HepG2 (cell line): ENCODE measurements around the gene LSM14B. TPM values are rescaled to one million over a fixed set of nuclear protein-coding genes. Genes with fewer than 3 reads are reported as not detected.

ENCODE experiments used
- ATAD3A ChIP-seq: sonication (generic); formaldehyde crosslinking; IDR thresholded peaks from 2 replicates; pipeline ENCODE4 v1.4.0; 2020; ENCODE audit warnings: missing genetic modification reagents
- HOXA5 ChIP-seq: sonication (generic); formaldehyde crosslinking; IDR thresholded peaks from 2 replicates; pipeline ENCODE4 v1.4.0; 2020; ENCODE audit warnings: missing genetic modification reagents
- KLF6 ChIP-seq: IDR thresholded peaks from 2 replicates; pipeline ENCODE4 v1.8.0; 2016; ENCODE audit warnings: missing biosample characterization, missing genetic modification reagents
- PRDM4 ChIP-seq: sonication (generic); formaldehyde crosslinking; IDR thresholded peaks from 2 replicates; pipeline ENCODE4 v1.9.0; 2021; ENCODE audit warnings: missing genetic modification reagents, borderline replicate concordance
- SMAD1 ChIP-seq: sonication (generic); formaldehyde crosslinking; IDR thresholded peaks from 2 replicates; pipeline ENCODE4 v1.4.0; 2020; ENCODE audit warnings: missing genetic modification reagents, low read depth, mild to moderate bottlenecking, borderline replicate concordance
- TCF12 ChIP-seq, 2 experiments: fragments of 450-650 bp in 1 of 2; sonication (generic) in 1 of 2; formaldehyde crosslinking in 1 of 2; IDR thresholded peaks; 2 replicates each; pipeline versions ENCODE4 v1.6.1 to v1.8.0; 2017 to 2022; ENCODE audit warnings: antibody characterized with exemption in 1 of 2, mild to moderate bottlenecking in 1 of 2, missing genetic modification reagents in 1 of 2, moderate library complexity in 1 of 2
- TSC22D2 ChIP-seq: sonication (generic); formaldehyde crosslinking; IDR thresholded peaks from 2 replicates; pipeline ENCODE4 v1.5.1; 2020; ENCODE audit warnings: missing genetic modification reagents, mild to moderate bottlenecking, borderline replicate concordance
- ZMYM3 ChIP-seq: sonication (generic); formaldehyde crosslinking; IDR thresholded peaks from 2 replicates; pipeline ENCODE4 v1.5.1; 2020; ENCODE audit warnings: mild to moderate bottlenecking, missing genetic modification reagents
- ZNF160 ChIP-seq: sonication (generic); formaldehyde crosslinking; IDR thresholded peaks from 2 replicates; pipeline ENCODE4 v1.8.0; 2022; ENCODE audit warnings: mild to moderate bottlenecking, inconsistent platforms, missing genetic modification reagents
- ZNF20 ChIP-seq: sonication (generic); formaldehyde crosslinking; IDR thresholded peaks from 2 replicates; pipeline ENCODE4 v1.4.0; 2020; ENCODE audit warnings: mild to moderate bottlenecking, moderate library complexity, missing genetic modification reagents
- ZNF367 ChIP-seq: sonication (generic); formaldehyde crosslinking; IDR thresholded peaks from 2 replicates; pipeline ENCODE4 v1.4.0; 2020; ENCODE audit warnings: missing genetic modification reagents, borderline replicate concordance
- ZNF382 ChIP-seq: sonication (generic); formaldehyde crosslinking; IDR thresholded peaks from 2 replicates; pipeline ENCODE4 v1.5.0; 2020; ENCODE audit warnings: missing genetic modification reagents, mild to moderate bottlenecking, borderline replicate concordance
- ZNF501 ChIP-seq: sonication (generic); formaldehyde crosslinking; IDR thresholded peaks from 2 replicates; pipeline ENCODE4 v1.5.1; 2020; ENCODE audit warnings: mild to moderate bottlenecking, moderate library complexity, missing genetic modification reagents
- ZNF775 ChIP-seq: sonication (generic); formaldehyde crosslinking; IDR thresholded peaks from 2 replicates; pipeline ENCODE4 v1.4.0; 2020; ENCODE audit warnings: missing genetic modification reagents, mild to moderate bottlenecking, moderate library complexity, borderline replicate concordance
- polyA plus RNA-seq, 8 experiments: library from polyadenylated mRNA; depleted of rRNA in 3 of 8; stranded (reverse) in 7 of 8; unstranded in 1 of 8; fragments of >200 nt; fragmentation: Illumina TruSeq in 4 of 8; extraction: Trizol in 4 of 8; gene quantifications; 2 replicates each; pipeline versions ENCODE4 v1.2.1 to v1.2.3, GENCODE V29; 2011 to 2016; ENCODE audit warnings: low read depth in 4 of 8, missing spikeins in 1 of 8, mixed read lengths in 1 of 8; ENCODE audit not compliant: insufficient read depth in 1 of 8
- total RNA-seq, 5 experiments: library from RNA; depleted of rRNA; stranded (reverse); fragments of >200 nt; fragmentation: Illumina TruSeq; extraction: Trizol; gene quantifications; 2 replicates each; pipeline ENCODE4 v1.2.3, GENCODE V29; 2016; ENCODE audit warnings: low read depth in 1 of 5
- TF ChIP-seq, protein P1 (sequence below), 2 experiments: IDR thresholded peaks; 2 replicates each; pipeline ENCODE4 v1.6.1; 2011 to 2012; ENCODE audit warnings: low read length in 2 of 2, borderline replicate concordance in 1 of 2, low read depth in 1 of 2, mild to moderate bottlenecking in 1 of 2, moderate library complexity in 1 of 2
- TF ChIP-seq, protein P2 (sequence below): conservative IDR thresholded peaks from 2 replicates; pipeline ENCODE4 v1.6.1; 2018; ENCODE audit warnings: missing genetic modification reagents
- TF ChIP-seq, protein P3 (sequence below): sonication (generic); formaldehyde crosslinking; IDR thresholded peaks from 2 replicates; pipeline ENCODE4 v1.4.0; 2020; ENCODE audit warnings: missing genetic modification reagents

LSM14B gene
- total and polyA plus RNA-seq, 2 of the 13 experiments (the other 11 are each of a cell fraction or from before 2014, with no cell fraction given) = 43.3 to 79.2 TPM

- TF ChIP-seq, protein P1, sequence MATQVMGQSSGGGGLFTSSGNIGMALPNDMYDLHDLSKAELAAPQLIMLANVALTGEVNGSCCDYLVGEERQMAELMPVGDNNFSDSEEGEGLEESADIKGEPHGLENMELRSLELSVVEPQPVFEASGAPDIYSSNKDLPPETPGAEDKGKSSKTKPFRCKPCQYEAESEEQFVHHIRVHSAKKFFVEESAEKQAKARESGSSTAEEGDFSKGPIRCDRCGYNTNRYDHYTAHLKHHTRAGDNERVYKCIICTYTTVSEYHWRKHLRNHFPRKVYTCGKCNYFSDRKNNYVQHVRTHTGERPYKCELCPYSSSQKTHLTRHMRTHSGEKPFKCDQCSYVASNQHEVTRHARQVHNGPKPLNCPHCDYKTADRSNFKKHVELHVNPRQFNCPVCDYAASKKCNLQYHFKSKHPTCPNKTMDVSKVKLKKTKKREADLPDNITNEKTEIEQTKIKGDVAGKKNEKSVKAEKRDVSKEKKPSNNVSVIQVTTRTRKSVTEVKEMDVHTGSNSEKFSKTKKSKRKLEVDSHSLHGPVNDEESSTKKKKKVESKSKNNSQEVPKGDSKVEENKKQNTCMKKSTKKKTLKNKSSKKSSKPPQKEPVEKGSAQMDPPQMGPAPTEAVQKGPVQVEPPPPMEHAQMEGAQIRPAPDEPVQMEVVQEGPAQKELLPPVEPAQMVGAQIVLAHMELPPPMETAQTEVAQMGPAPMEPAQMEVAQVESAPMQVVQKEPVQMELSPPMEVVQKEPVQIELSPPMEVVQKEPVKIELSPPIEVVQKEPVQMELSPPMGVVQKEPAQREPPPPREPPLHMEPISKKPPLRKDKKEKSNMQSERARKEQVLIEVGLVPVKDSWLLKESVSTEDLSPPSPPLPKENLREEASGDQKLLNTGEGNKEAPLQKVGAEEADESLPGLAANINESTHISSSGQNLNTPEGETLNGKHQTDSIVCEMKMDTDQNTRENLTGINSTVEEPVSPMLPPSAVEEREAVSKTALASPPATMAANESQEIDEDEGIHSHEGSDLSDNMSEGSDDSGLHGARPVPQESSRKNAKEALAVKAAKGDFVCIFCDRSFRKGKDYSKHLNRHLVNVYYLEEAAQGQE (IDR thresholded peaks at IDR 0.05; ENCODE audit: borderline replicate concordance in 1 of 2, low read depth in 1 of 2, low read length in 2 of 2) = no peak
- no peak for TF ChIP-seq HOXA5 (CRISPR knock-in tag)
- TF ChIP-seq ZNF367 (CRISPR knock-in tag) = no peak
- no peak for TF ChIP-seq SMAD1
- peak; percentile 82; the same call in 1 of the 2 replicates for TF ChIP-seq TSC22D2 (CRISPR knock-in tag)
- TF ChIP-seq ZMYM3 (CRISPR knock-in tag) = no peak; the same call in 1 of the 2 replicates
- TF ChIP-seq PRDM4 (CRISPR knock-in tag) = no peak
- TF ChIP-seq, protein P2, sequence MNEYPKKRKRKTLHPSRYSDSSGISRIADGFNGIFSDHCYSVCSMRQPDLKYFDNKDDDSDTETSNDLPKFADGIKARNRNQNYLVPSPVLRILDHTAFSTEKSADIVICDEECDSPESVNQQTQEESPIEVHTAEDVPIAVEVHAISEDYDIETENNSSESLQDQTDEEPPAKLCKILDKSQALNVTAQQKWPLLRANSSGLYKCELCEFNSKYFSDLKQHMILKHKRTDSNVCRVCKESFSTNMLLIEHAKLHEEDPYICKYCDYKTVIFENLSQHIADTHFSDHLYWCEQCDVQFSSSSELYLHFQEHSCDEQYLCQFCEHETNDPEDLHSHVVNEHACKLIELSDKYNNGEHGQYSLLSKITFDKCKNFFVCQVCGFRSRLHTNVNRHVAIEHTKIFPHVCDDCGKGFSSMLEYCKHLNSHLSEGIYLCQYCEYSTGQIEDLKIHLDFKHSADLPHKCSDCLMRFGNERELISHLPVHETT = peak; percentile 53; the same call in 1 of the 2 replicates
- TF ChIP-seq ZNF775 (CRISPR knock-in tag) = no peak
- peak; percentile 78 for TF ChIP-seq ZNF501 (CRISPR knock-in tag)
- no peak for TF ChIP-seq TCF12 (IDR thresholded peaks at IDR 0.05)
- no peak for TF ChIP-seq TCF12 (CRISPR knock-in tag; IDR thresholded peaks at IDR 0.05)
- TF ChIP-seq ATAD3A (CRISPR knock-in tag) = no peak
- no peak for TF ChIP-seq ZNF382 (CRISPR knock-in tag)
- no peak for TF ChIP-seq KLF6 (CRISPR knock-in tag)
- TF ChIP-seq, protein P3, sequence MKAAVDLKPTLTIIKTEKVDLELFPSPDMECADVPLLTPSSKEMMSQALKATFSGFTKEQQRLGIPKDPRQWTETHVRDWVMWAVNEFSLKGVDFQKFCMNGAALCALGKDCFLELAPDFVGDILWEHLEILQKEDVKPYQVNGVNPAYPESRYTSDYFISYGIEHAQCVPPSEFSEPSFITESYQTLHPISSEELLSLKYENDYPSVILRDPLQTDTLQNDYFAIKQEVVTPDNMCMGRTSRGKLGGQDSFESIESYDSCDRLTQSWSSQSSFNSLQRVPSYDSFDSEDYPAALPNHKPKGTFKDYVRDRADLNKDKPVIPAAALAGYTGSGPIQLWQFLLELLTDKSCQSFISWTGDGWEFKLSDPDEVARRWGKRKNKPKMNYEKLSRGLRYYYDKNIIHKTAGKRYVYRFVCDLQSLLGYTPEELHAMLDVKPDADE (CRISPR knock-in tag) = no peak
- no peak for TF ChIP-seq ZNF20 (CRISPR knock-in tag)
- TF ChIP-seq ZNF160 = 0 out of 2 replicates have a peak, but pooled peaks have one; percentile 59
These were observed 23.9 kb downstream of the LSM14B start (continued) for GRCh38 chr20:62146019-62146755.
